Fibroblast of mammary gland (primary cell): ENCODE measurements around the gene ARHGEF18.
"Not testable (repeated sequence)": the region's sequence is repeated elsewhere in the genome, so short reads cannot be mapped to it uniquely, and the experiment has no call there.

Source experiments
- DNase-seq: peaks from one replicate; pipeline ENCODE4 v3.0.0-alpha.2; 2010; ENCODE audit warnings: low read depth
- H3K4me3 ChIP-seq: 2 replicates; pipeline ENCODE4 v1.5.1; 2011; ENCODE audit warnings: low read depth, mild to moderate bottlenecking, low read length, moderate library complexity; ENCODE audit not compliant: control insufficient read depth
- CTCF ChIP-seq: conservative IDR thresholded peaks from 2 replicates; pipeline ENCODE4 v1.5.1; 2011; ENCODE audit warnings: low read depth, low read length, inconsistent platforms; ENCODE audit not compliant: control insufficient read depth, insufficient read depth

ARHGEF18 gene

GRCh38 chr19:7348587-7349230 is at the start of gene ARHGEF18:
Gene ARHGEF18 (plus strand): TSS chr19:7348937. CDS start chr19:7362891, 13,954 bp downstream.
- no peak within 1 kb of the TSS for H3K4me3 ChIP-seq
- TF ChIP-seq CTCF = no peak
- DNase-seq = no peak

- no peak for DNase-seq
- TF ChIP-seq CTCF = no peak
- H3K4me3 ChIP-seq = no peak overlapping the region
Measured at GRCh38 chr19:7301525-7301924, 47.2 kb upstream of the ARHGEF18 start.

- TF ChIP-seq CTCF = no peak
- no peak overlapping the region for H3K4me3 ChIP-seq
- DNase-seq = no peak
Measured at GRCh38 chr19:7303470-7303869, 45.3 kb upstream of the ARHGEF18 start.

GRCh38 chr19:7304200-7304599 is 44.5 kb upstream of the ARHGEF18 start:
- DNase-seq = no peak
- H3K4me3 ChIP-seq = no peak overlapping the region
- no peak for TF ChIP-seq CTCF

- no peak overlapping the region for H3K4me3 ChIP-seq
- no peak for TF ChIP-seq CTCF
- no peak for DNase-seq
Measured at GRCh38 chr19:7307590-7308218, 41.0 kb upstream of the ARHGEF18 start.

- H3K4me3 ChIP-seq = not testable (repeated sequence)
Measured at GRCh38 chr19:7308327-7308726, 40.4 kb upstream of the ARHGEF18 start.

GRCh38 chr19:7311911-7312310 is 36.8 kb upstream of the ARHGEF18 start:
- no peak overlapping the region for H3K4me3 ChIP-seq
- no peak for TF ChIP-seq CTCF
- no peak for DNase-seq

More at GRCh38 chr19:7308327-7308726, 40.4 kb upstream of the ARHGEF18 start:
- DNase-seq = not testable (repeated sequence)
